GM12892 (cell line): Measurements from ENCODE around the gene C7orf57.

ENCODE experiments used
- POLR2A ChIP-seq: IDR thresholded peaks from 2 replicates; pipeline ENCODE4 v1.6.1; 2011; ENCODE audit warnings: low read depth, low read length, control low read depth
- POLR2AphosphoS5 ChIP-seq: IDR thresholded peaks from 2 replicates; pipeline ENCODE4 v1.6.1; 2011; ENCODE audit warnings: low read depth, low read length, control low read depth
- TAF1 ChIP-seq: IDR thresholded peaks from 2 replicates; pipeline ENCODE4 v1.6.1; 2011; ENCODE audit warnings: low read depth, mild to moderate bottlenecking, control low read depth, low read length, borderline replicate concordance

DNA sequence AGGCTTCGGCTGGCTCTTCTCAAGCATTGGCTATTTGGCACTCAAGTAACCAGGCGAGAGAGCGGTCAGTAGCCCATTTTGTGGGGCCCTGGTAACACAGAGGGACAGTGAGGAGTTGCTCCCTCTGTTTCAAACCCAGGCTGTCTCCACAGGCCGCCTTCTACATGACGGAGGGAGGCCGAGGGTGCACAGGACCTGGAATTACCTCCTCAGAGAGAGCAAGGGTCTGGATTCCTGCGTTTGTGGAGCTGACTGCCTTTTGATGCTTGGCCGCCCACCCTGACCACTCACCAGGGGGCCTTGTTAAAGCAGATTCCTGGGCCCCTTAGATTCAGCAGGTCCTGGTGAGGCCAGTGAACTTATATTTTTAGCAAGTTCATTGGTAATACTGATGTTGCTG is 66.0 kb downstream of the C7orf57 start:
- TF ChIP-seq POLR2AphosphoS5 (no peak), POLR2A (no peak), TAF1 (no peak)
